ENCODE results near the gene CLBA1. TPM values are rescaled to one million over a fixed set of nuclear protein-coding genes. Genes with fewer than 3 reads are reported as not detected.

Gene CLBA1
- total RNA-seq, 1 donor = 6.9 TPM

DNA sequence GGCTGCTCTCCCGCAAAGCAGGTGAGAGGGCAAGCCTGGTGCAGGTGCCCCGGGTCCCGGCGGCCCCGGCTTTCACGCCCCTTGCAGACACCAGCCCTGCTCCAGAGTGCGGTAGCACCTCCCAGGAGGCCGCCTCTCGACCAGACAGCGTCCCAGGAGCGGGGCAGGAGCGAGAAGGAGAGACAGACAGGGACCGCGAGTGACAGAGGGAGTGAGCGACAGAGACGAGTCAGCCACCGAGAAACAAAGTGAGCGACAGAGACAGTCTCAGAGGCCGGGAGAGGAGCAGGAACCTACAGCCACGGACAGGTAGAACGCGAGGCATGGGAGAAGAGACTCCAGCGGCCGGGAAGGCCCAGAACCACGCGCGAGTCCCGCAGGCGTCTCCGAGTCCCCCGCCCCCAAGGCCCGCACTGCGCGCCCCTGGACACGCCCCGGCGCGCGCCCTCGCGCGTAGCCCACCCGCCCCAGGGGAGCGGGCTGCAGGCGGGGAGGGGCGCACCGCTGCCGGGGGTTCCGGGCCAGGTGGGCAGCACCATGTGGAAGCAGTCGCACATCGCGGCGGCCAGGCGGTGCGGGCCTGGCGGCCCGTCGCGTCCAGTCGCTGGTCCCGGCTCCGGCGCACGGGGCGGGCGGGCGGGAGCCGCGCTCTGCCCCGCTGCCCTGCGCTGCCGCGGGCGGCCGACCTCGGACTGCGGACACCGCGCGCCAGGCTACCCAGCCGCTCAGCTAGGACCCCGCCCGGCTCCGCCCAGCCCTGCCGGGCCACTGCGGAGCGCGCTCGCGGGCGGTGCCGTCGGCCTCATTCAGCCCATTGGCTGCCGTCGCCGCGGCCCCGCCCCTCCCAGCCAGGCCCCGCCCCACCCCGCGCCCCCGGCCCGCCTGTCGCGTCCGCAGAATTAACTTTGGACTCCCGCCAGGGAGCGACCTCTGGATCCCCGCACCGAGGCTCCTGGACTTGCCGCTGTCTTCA, 7.6 kb upstream of the CLBA1 start, which contains the start of gene AHNAK2:
AHNAK2 (minus strand) TSS at position 694 of the 973 bp plus-strand sequence; CDS start at position 557, 137 bp downstream.
- peak within 1 kb of the TSS; percentile 59 for H3K4me3 ChIP-seq (ENCODE audit: low read depth, low read length)
- TF ChIP-seq, protein P1, sequence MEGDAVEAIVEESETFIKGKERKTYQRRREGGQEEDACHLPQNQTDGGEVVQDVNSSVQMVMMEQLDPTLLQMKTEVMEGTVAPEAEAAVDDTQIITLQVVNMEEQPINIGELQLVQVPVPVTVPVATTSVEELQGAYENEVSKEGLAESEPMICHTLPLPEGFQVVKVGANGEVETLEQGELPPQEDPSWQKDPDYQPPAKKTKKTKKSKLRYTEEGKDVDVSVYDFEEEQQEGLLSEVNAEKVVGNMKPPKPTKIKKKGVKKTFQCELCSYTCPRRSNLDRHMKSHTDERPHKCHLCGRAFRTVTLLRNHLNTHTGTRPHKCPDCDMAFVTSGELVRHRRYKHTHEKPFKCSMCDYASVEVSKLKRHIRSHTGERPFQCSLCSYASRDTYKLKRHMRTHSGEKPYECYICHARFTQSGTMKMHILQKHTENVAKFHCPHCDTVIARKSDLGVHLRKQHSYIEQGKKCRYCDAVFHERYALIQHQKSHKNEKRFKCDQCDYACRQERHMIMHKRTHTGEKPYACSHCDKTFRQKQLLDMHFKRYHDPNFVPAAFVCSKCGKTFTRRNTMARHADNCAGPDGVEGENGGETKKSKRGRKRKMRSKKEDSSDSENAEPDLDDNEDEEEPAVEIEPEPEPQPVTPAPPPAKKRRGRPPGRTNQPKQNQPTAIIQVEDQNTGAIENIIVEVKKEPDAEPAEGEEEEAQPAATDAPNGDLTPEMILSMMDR (IDR thresholded peaks at IDR 0.05; ENCODE audit: insufficient read depth, low read depth, low read length) = no peak
- DNase-seq (ENCODE audit: low read depth) = peak; percentile 77

- peak overlapping the region; percentile 59 for H3K4me3 ChIP-seq (ENCODE audit: low read depth, low read length)
- TF ChIP-seq, protein P1 (IDR thresholded peaks at IDR 0.05; ENCODE audit: insufficient read depth, low read depth, low read length) = no peak
- DNase-seq (ENCODE audit: low read depth) = no peak
Observed at GRCh38 chr14:104978746-104979691, 6.6 kb upstream of the CLBA1 start.

DNA sequence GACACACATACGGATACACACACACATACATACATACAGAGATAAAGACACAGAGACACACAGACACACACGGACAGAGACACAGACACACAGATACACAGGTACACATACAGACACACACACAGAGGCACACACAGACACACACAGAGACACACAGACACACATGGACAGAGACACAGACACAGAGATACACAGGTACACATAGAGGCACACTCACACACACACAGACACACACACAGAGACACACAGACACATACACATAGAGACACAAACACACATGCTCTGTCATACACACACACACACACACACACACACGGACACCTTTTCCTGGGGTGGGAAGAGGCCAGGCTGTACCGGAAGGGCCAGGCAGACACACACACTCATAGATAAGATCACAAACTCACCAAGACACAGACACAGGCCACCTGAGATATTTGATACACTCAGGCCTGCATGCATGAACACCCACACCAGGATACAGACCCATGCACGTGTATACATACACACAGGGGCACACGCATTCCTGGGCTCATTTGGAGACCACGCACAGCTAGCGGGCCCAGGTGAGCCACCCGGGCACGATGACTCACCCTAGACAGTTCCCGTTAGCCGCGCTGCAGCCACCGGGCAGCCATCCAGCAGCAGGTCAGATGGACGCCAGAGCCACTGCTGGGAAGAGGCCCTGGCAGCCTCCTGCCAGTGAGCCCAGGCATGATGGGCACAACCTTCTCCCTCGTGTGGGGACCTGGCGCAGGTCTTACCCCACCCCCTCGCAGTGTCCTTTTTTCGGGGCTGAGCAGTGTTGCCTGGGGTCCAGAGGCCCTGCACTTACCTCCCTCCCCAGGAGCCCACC, 5.6 kb upstream of the CLBA1 start:
- no peak overlapping the region for H3K4me3 ChIP-seq (ENCODE audit: low read depth, low read length)
- no peak for DNase-seq (ENCODE audit: low read depth)

GRCh38 chr14:104980611-104981531, 4.7 kb upstream of the CLBA1 start:
- DNase-seq (ENCODE audit: low read depth) = no peak
- H3K4me3 ChIP-seq (ENCODE audit: low read depth, low read length) = no peak overlapping the region
- TF ChIP-seq, protein P1 (IDR thresholded peaks at IDR 0.05; ENCODE audit: insufficient read depth, low read depth, low read length) = no peak

More for the DNA sequence above, 5.6 kb upstream of the CLBA1 start:
- TF ChIP-seq, protein P1 (IDR thresholded peaks at IDR 0.05; ENCODE audit: insufficient read depth, low read depth, low read length) = no peak

- no peak overlapping the region for H3K4me3 ChIP-seq (ENCODE audit: low read depth, low read length)
- TF ChIP-seq, protein P1 (IDR thresholded peaks at IDR 0.05; ENCODE audit: insufficient read depth, low read depth, low read length) = no peak
- DNase-seq (ENCODE audit: low read depth) = no peak
Observed at GRCh38 chr14:104981699-104982541, 3.7 kb upstream of the CLBA1 start.
